EL (cell line): Measurements from ENCODE around the gene RNF126.
"Not testable (repeated sequence)": the region's sequence is repeated elsewhere in the genome, so short reads cannot be mapped to it uniquely, and the experiment has no call there.

Experiments used
- DNase-seq: peaks from one replicate; pipeline ENCODE4 v3.0.0-alpha.2; 2016

The RNF126 gene

GRCh38 chr19:609004-609346 lies 54.0 kb downstream of the RNF126 start:
- no peak for DNase-seq

- DNase-seq: no peak
Observed at GRCh38 chr19:608155-609003, 54.6 kb downstream of the RNF126 start.

- no peak for DNase-seq
Observed at GRCh38 chr19:607301-608154, 55.5 kb downstream of the RNF126 start.

GRCh38 chr19:605061-605971 lies 57.7 kb downstream of the RNF126 start:
- DNase-seq: not testable (repeated sequence)

GRCh38 chr19:604355-604754 lies 58.7 kb downstream of the RNF126 start:
- no peak for DNase-seq

- DNase-seq: not testable (repeated sequence)
Observed at GRCh38 chr19:603779-604178, 59.2 kb downstream of the RNF126 start.

- DNase-seq: not testable (repeated sequence)
Observed at GRCh38 chr19:603302-603639, 59.7 kb downstream of the RNF126 start.

- no peak for DNase-seq
Observed at GRCh38 chr19:602391-603301, 60.4 kb downstream of the RNF126 start.

- DNase-seq: no peak
Observed at GRCh38 chr19:601790-602189, 61.2 kb downstream of the RNF126 start.

GRCh38 chr19:601310-601709 lies 61.7 kb downstream of the RNF126 start:
- DNase-seq: no peak
